Measurements from ENCODE around the gene LGR6. TPM values are rescaled to one million over a fixed set of nuclear protein-coding genes. Genes with fewer than 3 reads are reported as not detected.

LGR6 gene
- total RNA-seq, 1 experiment from 2014 or later, result 0.08 TPM

DNA sequence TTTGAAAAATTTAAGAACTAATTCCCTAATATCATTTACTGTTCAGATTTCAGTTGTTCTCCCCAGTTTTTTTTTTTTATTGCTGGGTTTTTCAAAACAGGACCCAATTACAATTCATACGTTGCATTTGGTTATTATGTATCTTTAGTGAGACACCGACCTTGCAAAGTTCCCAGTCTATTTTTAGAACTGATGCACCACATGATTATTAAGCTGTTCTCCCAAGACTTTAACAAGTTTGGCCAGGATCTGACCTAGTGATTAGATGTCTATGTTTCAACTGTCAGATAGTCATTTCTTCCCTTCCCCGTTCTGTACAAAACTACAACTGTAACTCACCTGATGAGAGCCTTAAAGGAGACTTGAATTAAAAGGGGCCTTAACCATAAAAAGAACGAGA, 140.3 kb downstream of the LGR6 start:
- H3K36me3 ChIP-seq (ENCODE audit: control insufficient read depth, insufficient read depth, low read length), result peaks cover 42% of the 10 kb centered on the region
- TF ChIP-seq POLR2AphosphoS5 (IDR thresholded peaks at IDR 0.05; ENCODE audit: low read depth, low read length), result no peak
- TF ChIP-seq SIN3A (IDR thresholded peaks at IDR 0.05; ENCODE audit: borderline replicate concordance, insufficient read depth, low read depth, low read length), result no peak
- TF ChIP-seq, protein P1, sequence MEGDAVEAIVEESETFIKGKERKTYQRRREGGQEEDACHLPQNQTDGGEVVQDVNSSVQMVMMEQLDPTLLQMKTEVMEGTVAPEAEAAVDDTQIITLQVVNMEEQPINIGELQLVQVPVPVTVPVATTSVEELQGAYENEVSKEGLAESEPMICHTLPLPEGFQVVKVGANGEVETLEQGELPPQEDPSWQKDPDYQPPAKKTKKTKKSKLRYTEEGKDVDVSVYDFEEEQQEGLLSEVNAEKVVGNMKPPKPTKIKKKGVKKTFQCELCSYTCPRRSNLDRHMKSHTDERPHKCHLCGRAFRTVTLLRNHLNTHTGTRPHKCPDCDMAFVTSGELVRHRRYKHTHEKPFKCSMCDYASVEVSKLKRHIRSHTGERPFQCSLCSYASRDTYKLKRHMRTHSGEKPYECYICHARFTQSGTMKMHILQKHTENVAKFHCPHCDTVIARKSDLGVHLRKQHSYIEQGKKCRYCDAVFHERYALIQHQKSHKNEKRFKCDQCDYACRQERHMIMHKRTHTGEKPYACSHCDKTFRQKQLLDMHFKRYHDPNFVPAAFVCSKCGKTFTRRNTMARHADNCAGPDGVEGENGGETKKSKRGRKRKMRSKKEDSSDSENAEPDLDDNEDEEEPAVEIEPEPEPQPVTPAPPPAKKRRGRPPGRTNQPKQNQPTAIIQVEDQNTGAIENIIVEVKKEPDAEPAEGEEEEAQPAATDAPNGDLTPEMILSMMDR (IDR thresholded peaks at IDR 0.05), result no peak
- TF ChIP-seq, protein P2, sequence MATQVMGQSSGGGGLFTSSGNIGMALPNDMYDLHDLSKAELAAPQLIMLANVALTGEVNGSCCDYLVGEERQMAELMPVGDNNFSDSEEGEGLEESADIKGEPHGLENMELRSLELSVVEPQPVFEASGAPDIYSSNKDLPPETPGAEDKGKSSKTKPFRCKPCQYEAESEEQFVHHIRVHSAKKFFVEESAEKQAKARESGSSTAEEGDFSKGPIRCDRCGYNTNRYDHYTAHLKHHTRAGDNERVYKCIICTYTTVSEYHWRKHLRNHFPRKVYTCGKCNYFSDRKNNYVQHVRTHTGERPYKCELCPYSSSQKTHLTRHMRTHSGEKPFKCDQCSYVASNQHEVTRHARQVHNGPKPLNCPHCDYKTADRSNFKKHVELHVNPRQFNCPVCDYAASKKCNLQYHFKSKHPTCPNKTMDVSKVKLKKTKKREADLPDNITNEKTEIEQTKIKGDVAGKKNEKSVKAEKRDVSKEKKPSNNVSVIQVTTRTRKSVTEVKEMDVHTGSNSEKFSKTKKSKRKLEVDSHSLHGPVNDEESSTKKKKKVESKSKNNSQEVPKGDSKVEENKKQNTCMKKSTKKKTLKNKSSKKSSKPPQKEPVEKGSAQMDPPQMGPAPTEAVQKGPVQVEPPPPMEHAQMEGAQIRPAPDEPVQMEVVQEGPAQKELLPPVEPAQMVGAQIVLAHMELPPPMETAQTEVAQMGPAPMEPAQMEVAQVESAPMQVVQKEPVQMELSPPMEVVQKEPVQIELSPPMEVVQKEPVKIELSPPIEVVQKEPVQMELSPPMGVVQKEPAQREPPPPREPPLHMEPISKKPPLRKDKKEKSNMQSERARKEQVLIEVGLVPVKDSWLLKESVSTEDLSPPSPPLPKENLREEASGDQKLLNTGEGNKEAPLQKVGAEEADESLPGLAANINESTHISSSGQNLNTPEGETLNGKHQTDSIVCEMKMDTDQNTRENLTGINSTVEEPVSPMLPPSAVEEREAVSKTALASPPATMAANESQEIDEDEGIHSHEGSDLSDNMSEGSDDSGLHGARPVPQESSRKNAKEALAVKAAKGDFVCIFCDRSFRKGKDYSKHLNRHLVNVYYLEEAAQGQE (IDR thresholded peaks at IDR 0.05; ENCODE audit: insufficient read depth in 1 of 2, low read depth in 2 of 2, low read length in 1 of 2), result no peak
- no peak for TF ChIP-seq TCF7L2 (IDR thresholded peaks at IDR 0.05; ENCODE audit: low read depth, low read length)
- intact Hi-C loops (cut with micrococcal nuclease; ENCODE audit: unreplicated experiment), result no loop called here
- CTCF ChIA-PET, result no interaction called here
- no peaks in the 10 kb centered on the region for H3K9me3 ChIP-seq (ENCODE audit: control insufficient read depth, insufficient read depth, low read depth, low read length)
- no TSS peak for BruUV-seq (replicated peaks)
- DNase-seq (ENCODE audit: low read depth, low spot score) (no peak), ATAC-seq (no peak)
- no peak overlapping the region for H3K4me3 ChIP-seq (ENCODE audit: low read depth in 2 of 2, low read length in 2 of 2)
- H3K27ac ChIP-seq (ENCODE audit: low read length), result no peak overlapping the region
- no peaks in the 10 kb centered on the region for H3K27me3 ChIP-seq (ENCODE audit: control insufficient read depth, insufficient read depth, low read length)
- in situ Hi-C loops (cut with HindIII; ENCODE audit: low pct_unique_long_range_greater_than_20kb, low sequenced_read_pairs), result no loop called here
- POLR2A ChIA-PET, result no interaction called here
- no peaks in the 10 kb centered on the region for H3K4me1 ChIP-seq (ENCODE audit: control insufficient read depth, insufficient read depth, low read length)

DNA sequence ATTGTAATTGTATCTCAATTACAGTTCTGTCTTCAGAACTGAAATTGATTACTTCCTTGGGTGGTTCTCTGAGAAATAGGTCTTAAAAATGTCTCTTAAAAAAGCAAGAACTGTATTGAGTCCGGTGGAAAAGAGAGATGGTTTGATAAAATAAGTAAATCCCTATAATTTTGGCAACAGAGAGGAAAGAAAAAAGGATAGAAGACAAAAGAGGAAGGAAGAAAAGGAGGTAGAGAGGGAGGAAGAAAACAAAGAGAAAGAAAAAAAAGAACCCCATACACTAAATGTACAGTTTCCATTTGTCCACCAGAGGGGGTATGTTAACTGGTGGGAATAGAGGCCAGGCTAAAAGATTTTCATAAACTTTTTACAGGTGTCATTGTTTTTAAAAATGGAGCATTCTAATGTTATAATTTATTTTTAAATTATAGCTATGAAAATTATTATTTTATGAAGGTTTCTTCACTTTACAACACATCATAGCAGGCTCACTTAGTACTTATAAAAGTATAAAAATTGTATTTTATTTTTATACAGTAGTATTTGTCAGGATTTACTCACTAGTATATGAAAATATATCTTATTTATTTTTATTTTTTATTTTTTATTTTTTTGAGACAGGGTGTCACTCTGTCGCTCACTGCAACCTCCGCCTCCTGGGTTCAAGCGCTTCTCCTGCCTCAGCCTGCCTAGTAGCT, 150.2 kb downstream of the LGR6 start:
- intact Hi-C loops (cut with micrococcal nuclease; ENCODE audit: unreplicated experiment) (loop anchor here (5.0 kb wide), 1 partner anchor 374 kb away; no protein-coding TSS in a partner anchor), in situ Hi-C loops (cut with HindIII; ENCODE audit: low pct_unique_long_range_greater_than_20kb, low sequenced_read_pairs) (no loop called here)
- ChIA-PET CTCF (interaction anchor here (0.7 to 1.7 kb wide), 2 partner anchors 369 to 376 kb away, joined by 5 to 8 read pairs; no protein-coding TSS in a partner anchor), POLR2A (interaction anchor here (0.5 kb wide), 1 partner anchor 478 kb away, joined by 3 read pairs; no protein-coding TSS in a partner anchor)
- Histone ChIP-seq H3K4me1 (ENCODE audit: control insufficient read depth, insufficient read depth, low read length) (peaks cover 10% of the 10 kb centered on the region), H3K27ac (ENCODE audit: low read length) (peak overlapping the region; percentile 64; the same call in 1 of the 2 replicates), H3K36me3 (ENCODE audit: control insufficient read depth, insufficient read depth, low read length) (peaks cover 2% of the 10 kb centered on the region; the same call in 1 of the 2 replicates), H3K27me3 (ENCODE audit: control insufficient read depth, insufficient read depth, low read length) (no peaks in the 10 kb centered on the region), H3K9me3 (ENCODE audit: control insufficient read depth, insufficient read depth, low read depth, low read length) (no peaks in the 10 kb centered on the region), H3K4me3 (ENCODE audit: low read depth in 2 of 2, low read length in 2 of 2) (no peak overlapping the region; a peak in 1 of 4 replicates)
- no peak for ATAC-seq
- TF ChIP-seq TCF7L2 (IDR thresholded peaks at IDR 0.05; ENCODE audit: low read depth, low read length), result no peak
- no peak for TF ChIP-seq POLR2AphosphoS5 (IDR thresholded peaks at IDR 0.05; ENCODE audit: low read depth, low read length)
- no peak for TF ChIP-seq SIN3A (IDR thresholded peaks at IDR 0.05; ENCODE audit: borderline replicate concordance, insufficient read depth, low read depth, low read length)
- TF ChIP-seq, protein P2 (IDR thresholded peaks at IDR 0.05; ENCODE audit: insufficient read depth in 1 of 2, low read depth in 2 of 2, low read length in 1 of 2), result no peak
- TF ChIP-seq, protein P1 (IDR thresholded peaks at IDR 0.05), result peak; percentile 79; the same call in 1 of the 2 replicates
- BruUV-seq (replicated peaks), result no TSS peak
- DNase-seq (ENCODE audit: low read depth, low spot score), result no peak

Measured in Panc1 (cell line).